Measurements from ENCODE around the gene SH2D5. TPM values are rescaled to one million over a fixed set of nuclear protein-coding genes. Genes with fewer than 3 reads are reported as not detected.

SH2D5 gene
- 0.25 and 0.26 TPM in 2 replicates for total RNA-seq

- DNase-seq (ENCODE audit: low read depth in 2 of 2): peak; percentile 77 to 93
These were observed at the start of gene SH2D5 for GRCh38 chr1:20732588-20733359. Gene SH2D5 (minus strand): TSS chr1:20732703. CDS start chr1:20728044, 4,659 bp downstream.

- DNase-seq (ENCODE audit: low read depth in 2 of 2): no peak
These were observed 43.2 kb upstream of the SH2D5 start for GRCh38 chr1:20775700-20776099.

- no peak for DNase-seq (ENCODE audit: low read depth in 2 of 2)
These were observed 39.3 kb upstream of the SH2D5 start for GRCh38 chr1:20771780-20772179.

DNA sequence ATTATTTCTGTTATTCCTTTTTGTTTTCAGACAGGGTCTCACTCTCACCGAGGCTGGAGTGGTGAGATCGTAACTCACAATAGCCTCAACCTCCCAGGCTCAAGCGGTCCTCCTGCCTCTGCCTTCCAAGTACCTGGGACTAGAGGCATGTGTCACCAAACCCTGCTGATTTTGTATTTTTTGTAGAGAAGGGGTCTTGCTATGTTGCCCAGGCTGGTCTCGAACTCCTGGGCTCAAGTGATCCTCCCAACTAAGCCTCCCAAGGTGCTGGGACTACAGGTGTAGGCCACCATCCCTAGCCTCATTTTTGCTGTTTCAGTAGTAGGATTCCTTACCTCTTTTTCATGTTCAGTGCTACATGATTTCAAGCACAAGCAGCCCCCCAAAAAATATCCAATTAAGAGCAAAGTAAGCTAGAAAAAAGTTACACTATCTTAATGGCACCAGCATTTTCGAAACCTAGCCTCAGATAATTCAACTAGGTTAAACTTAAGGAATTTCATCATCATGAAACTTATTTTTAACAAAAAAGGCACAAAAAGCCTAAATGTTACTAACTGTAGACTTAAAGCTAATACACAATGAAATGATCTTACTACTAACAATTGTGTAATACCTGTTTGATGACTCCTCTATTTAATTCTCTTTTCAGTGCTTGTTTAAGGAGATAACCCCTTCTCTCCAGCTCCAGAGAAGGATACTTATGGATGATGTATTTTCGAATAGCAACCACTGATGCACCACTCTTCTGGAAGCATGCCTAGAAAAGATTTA lies 38.0 kb upstream of the SH2D5 start:
- DNase-seq (ENCODE audit: low read depth in 2 of 2): no peak

DNA sequence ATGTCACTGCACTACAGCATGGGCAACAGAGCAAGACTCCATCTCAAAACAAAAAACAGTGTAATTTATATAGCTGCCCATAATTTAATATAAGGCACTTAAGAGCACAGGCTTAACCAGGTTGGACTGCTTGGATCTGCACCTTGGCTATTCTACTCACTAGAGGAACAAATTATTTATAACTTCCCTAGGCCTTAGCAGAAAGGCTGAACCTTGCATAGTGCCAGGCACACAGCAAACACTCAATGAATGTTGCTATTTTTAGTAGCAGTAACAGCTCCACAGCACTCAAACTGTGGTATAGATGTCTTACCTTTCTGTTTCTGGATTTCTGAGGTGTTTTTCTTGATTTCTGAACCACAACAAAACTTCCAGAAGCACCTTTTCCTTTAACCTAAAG lies 34.8 kb upstream of the SH2D5 start:
- DNase-seq (ENCODE audit: low read depth in 2 of 2): no peak

DNA sequence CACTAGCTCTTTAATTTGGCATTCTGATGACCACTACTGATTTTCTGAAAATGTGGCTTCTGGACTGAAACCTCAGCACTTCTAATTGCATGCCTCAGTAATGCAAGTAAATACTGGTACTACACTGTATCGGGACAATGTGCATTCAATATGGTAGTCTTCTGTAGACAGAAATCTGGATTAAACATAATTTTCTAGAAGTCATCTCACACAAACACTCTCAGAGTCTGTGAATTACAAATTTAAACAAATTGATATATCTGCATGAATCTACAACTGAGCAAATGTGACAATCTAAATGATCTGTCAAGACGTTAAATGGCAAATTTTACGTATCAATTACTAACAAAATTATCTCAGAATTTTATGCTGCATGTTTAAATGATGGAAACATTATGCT lies 30.9 kb upstream of the SH2D5 start:
- DNase-seq (ENCODE audit: low read depth in 2 of 2): no peak

- no peak for DNase-seq (ENCODE audit: low read depth in 2 of 2)
These were observed 27.8 kb upstream of the SH2D5 start for GRCh38 chr1:20760322-20760721.

DNA sequence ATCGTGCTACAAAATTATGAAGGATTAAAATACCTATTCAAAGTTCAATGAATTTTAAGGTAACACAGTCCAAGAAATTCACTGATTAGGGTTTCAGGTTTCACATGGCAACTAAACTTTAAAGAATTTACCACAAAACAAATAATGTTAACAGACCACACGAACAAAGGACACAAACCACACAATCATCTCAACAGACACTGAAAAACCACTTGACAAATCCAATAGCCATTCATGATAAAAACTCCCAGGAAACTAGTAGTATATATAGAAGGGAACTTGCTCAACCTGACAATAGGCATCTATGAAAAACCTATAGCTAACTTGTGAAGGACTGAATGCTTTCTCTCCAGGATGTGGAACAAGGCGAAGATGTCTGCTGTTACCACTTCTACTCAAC lies 21.1 kb upstream of the SH2D5 start:
- no peak for DNase-seq (ENCODE audit: low read depth in 2 of 2)

DNA sequence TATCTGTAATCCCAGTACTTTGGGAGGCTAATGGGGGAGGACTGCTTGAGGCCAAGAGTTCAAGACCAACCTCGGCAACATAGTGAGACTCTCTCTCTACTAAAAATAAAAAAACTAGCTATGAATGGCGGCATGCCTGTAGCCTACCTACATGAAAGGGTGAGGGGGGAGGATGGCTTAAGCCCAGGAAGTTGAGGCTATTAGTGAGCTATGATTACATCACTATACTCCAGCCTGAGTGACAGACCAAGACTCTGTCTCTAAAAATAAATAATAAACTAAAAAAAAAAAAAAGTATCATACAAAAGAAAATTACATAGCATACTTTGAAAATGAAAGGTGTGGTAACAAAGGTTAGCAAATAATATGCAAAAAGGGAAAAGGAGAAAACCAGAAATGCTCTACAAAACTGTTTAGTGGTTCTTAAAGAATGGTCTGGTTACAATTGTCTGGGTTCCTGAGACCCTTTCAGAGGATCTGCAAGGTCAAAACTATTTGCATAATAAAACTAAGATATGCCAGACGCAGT lies 19.0 kb upstream of the SH2D5 start:
- DNase-seq (ENCODE audit: low read depth in 2 of 2): no peak

DNA sequence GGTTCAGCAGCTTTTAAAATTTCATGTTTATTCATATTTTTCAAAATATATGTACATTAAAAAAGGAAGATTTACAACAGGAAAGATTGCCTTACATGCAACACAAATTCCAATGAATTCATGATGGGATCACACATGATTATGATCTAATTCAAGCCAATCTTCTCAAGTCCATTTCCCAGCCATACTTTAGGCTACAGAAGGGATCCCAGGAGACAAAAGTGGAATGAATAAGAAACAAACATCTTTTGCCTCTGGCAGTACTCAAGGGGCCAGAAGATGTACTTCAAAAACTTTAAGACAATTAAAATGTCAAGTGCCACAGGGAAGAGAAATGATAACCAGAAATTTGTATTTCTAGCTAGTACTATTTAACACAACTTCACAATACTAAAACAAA lies 10.2 kb upstream of the SH2D5 start:
- DNase-seq (ENCODE audit: low read depth in 2 of 2): no peak

GRCh38 chr1:20740781-20741180 lies 8.3 kb upstream of the SH2D5 start:
- DNase-seq (ENCODE audit: low read depth in 2 of 2): no peak

DNA sequence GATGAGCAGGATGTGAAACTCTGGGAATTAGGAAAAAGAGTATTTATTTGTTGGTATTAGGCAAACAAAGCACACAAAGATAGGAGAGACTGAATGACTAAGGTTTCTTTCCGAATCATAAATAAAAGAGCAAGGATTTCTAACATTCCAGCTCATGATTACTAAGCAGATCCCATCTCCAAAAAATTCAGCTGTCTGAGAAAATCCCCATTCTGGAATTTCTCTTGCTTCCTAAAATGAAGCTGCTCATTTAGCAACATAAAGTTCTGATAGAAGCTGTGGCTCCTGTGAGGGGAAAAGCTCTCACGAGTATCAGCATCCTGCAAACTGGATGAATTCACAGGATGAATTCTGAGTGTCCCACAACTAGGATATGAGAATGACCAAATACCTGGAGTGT lies 6.7 kb upstream of the SH2D5 start:
- DNase-seq (ENCODE audit: low read depth in 2 of 2): no peak

DNA sequence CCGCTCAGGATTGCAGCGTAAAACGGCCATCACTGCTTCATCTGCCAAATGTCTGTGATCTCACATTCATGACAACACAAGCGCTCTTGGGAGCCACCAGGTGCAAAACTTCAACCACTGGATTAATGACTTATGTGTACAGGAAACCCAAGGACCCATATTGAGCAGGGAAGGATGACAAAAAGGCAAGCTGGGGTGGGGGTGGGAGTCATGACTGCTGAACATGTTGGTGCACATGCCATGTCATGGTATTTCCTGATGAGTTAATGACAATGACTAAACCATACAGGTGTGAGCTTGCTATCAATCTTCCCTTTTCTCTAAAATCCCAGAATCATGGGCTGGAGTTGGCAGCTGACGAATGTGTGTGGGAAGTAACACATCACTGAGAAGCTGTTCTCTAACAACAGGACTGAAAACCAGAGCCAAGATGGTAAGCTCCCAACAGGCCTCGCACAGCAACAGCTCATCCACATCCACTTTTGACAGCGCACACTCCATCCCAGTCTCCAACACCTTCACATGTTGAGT lies 3.1 kb upstream of the SH2D5 start:
- DNase-seq (ENCODE audit: low read depth in 2 of 2): no peak

DNA sequence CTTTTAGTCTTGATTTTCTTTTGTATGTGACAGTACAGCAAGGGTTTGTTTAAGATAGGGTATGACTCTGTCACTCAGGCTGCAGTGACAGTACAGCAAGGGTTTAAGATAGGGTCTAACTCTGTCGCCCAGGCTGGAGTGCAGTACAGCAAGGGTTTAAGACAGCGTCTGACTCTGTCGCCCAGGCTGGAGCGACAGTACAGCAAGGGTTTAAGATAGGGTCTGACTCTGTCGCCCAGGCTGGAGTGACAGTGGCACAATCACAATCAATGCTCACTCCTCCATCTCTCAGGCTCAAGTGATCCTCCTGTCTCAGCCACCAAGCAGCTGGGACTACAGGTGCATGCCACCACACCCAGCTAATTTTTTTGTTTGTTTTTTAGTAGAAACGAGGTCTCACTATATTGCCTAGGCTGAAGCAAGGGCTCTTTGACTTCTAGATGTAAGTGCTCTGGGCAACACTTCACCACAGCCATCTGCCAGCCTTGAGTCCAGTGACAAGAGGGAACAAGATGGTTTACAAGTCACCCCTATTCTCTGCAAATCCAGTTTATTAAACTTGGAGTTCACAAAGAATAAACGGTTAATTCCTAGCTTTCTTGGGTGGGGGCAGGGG lies 965 bp upstream of the SH2D5 start:
- no peak for DNase-seq (ENCODE audit: low read depth in 2 of 2)

DNA sequence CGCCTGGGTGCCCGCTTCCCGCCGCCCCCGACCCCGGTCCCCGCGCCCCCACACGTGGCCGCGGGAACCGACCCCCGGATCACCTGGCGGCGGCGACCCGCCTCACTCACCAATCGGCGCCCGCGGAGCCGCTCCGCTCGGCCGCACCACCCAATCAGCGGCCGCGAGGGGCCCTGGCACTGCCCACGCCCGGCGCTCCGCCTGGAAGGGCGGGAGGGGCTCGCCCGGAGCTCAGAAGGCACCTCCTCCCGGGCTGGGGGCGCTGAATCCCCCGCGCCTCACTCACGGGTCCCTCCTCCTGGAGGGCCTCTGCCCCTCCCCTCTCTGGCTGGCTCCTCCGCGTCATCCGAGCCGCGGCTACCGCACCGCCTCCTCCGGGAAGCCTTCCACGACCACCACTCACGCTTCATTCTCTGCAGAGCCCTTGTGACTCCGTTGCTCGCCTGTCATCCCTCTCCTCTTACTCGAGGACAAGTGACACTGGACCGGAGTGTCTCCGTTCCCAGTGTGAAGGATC lies 374 bp downstream of the SH2D5 start:
- DNase-seq (ENCODE audit: low read depth in 2 of 2): peak; percentile 6 to 70

GRCh38 chr1:20731057-20731991 lies 1.2 kb downstream of the SH2D5 start:
- DNase-seq (ENCODE audit: low read depth in 2 of 2): no peak

DNA sequence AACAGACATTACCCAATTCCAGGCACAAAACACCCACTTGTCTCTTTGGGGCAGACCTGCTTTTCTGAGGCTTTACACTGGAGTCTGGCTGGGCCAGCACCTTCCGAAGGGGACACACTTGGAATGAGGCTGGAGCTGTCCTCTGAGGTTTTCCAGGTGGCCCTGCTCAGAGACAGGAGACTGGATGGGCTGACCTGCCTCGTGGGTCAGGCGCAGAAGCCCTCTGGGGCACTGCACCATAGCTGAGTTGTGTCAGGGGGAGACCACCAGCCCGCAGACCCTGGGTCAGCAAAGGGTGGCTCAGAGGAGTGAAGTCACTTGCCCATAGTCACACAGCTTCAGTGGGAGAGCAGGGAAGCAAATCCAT lies 1.8 kb downstream of the SH2D5 start:
- no peak for DNase-seq (ENCODE audit: low read depth in 2 of 2)

DNA sequence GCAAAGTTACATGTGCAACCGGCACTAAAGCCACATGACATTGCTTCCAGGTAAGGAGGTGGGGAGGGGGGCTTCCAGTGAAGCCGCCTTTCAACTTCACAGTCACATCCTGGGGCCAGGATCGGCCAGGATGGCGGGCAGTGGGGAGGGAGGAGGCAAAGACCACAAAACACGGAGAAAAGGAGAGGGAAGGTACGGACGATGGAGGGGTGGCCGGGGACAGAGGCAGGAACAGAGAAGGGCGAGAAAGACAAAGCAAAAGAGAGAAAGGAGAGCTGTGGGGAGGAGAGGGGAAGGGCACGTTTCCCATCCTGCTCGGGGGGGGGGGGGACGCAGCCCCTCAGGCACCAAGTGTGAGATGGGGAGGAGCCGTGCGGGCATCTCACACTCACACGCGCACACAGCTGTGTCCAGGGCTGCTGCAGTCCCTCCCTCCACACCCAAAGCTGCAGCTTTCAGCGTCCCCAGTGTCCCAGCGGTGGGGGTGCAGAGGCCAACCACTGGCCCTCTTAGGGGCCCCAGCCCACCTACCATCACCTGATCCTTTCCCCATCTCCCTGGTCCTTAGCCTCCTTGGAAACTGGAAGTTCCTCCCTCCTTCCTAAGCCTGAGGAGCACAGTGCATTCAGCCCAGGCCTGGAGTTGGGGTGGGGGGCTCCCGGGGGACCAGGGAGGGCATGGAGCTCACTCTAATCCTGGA lies 2.4 kb downstream of the SH2D5 start:
- no peak for DNase-seq (ENCODE audit: low read depth in 2 of 2)

- DNase-seq (ENCODE audit: low read depth in 2 of 2): no peak
These were observed 3.2 kb downstream of the SH2D5 start for GRCh38 chr1:20729155-20729931.
